Stimulated activated CD4-positive, alpha-beta T cell treated with anti-CD3 and anti-CD28 coated beads, Interleukin-12 subunit alpha, Interleukin-12 subunit beta, amount 100 ng/mL, for 24 hours (primary cell): ENCODE results near the gene DOHH.

Experiments
- DNase-seq, 2 experiments: peaks; one replicate each; pipeline ENCODE4 v3.0.0-alpha.2; 2020; ENCODE audit warnings: low read depth in 2 of 2

Gene DOHH

GRCh38 chr19:3478409-3479176 lies 21.9 kb downstream of the DOHH start:
- DNase-seq: no peak

GRCh38 chr19:3477951-3478350 lies 22.5 kb downstream of the DOHH start:
- no peak for DNase-seq

- DNase-seq: no peak
Measured at GRCh38 chr19:3477506-3477905, 23.0 kb downstream of the DOHH start.

GRCh38 chr19:3476830-3477229 lies 23.6 kb downstream of the DOHH start:
- DNase-seq: no peak

- DNase-seq: no peak
Measured at GRCh38 chr19:3475449-3475848, 25.0 kb downstream of the DOHH start.

GRCh38 chr19:3474614-3475013 lies 25.9 kb downstream of the DOHH start:
- no peak for DNase-seq

GRCh38 chr19:3474010-3474409 lies 26.5 kb downstream of the DOHH start:
- DNase-seq: no peak

- DNase-seq: peak in 1 of 2 experiments; percentile 45
Measured at GRCh38 chr19:3471954-3472655, 28.4 kb downstream of the DOHH start.

GRCh38 chr19:3470500-3471128 lies 29.9 kb downstream of the DOHH start:
- DNase-seq: no peak

- no peak for DNase-seq
Measured at GRCh38 chr19:3469638-3470499, 30.6 kb downstream of the DOHH start.

GRCh38 chr19:3468211-3468610 lies 32.3 kb downstream of the DOHH start:
- DNase-seq: no peak

- DNase-seq: no peak
Measured at GRCh38 chr19:3467437-3468198, 32.9 kb downstream of the DOHH start.

- DNase-seq: no peak
Measured at GRCh38 chr19:3466635-3467034, 33.8 kb downstream of the DOHH start.

- DNase-seq: no peak
Measured at GRCh38 chr19:3465552-3465951, 34.9 kb downstream of the DOHH start.

GRCh38 chr19:3464587-3465235 lies 35.8 kb downstream of the DOHH start:
- DNase-seq: no peak

GRCh38 chr19:3463714-3464586 lies 36.5 kb downstream of the DOHH start:
- no peak for DNase-seq

- DNase-seq: no peak
Measured at GRCh38 chr19:3462991-3463713, 37.3 kb downstream of the DOHH start.

- DNase-seq: no peak
Measured at GRCh38 chr19:3459965-3460582, 40.4 kb downstream of the DOHH start.
